Endothelial cell of umbilical vein (primary cell): ENCODE measurements around the gene FDX1.

ENCODE experiments used
- CTCF ChIP-seq, 2 donors: IDR thresholded peaks; 1 replicate in 1 of 2; 2 replicates in 1 of 2; pipeline ENCODE4 v1.5.1; 2011; ENCODE audit warnings: low read length in 2 of 2, mild to moderate bottlenecking in 2 of 2, moderate library complexity in 2 of 2, control low read depth in 1 of 2, inconsistent platforms in 1 of 2, low read depth in 1 of 2; ENCODE audit not compliant: insufficient read depth in 1 of 2; ENCODE audit errors: extremely low read depth in 1 of 2
- EZH2 ChIP-seq: IDR thresholded peaks from 2 replicates; pipeline ENCODE4 v1.6.1; 2012; ENCODE audit warnings: borderline replicate concordance, low read depth, mild to moderate bottlenecking, moderate library complexity, low read length, inconsistent platforms; ENCODE audit not compliant: severe bottlenecking
- JUN ChIP-seq: IDR thresholded peaks from 2 replicates; pipeline ENCODE4 v1.6.1; 2011; ENCODE audit warnings: borderline replicate concordance, low read depth; ENCODE audit not compliant: insufficient read length, insufficient read depth
- MYC ChIP-seq: IDR thresholded peaks from one replicate; pipeline ENCODE4 v1.6.1; 2011; ENCODE audit warnings: mild to moderate bottlenecking, low read depth, low read length
- POLR2A ChIP-seq: IDR thresholded peaks from 2 replicates; pipeline ENCODE4 v1.6.1; 2012; ENCODE audit warnings: low read depth, mild to moderate bottlenecking, control low read depth, low read length
- POLR2AphosphoS5 ChIP-seq: IDR thresholded peaks from 2 replicates; pipeline ENCODE4 v1.6.1; 2012; ENCODE audit warnings: low read depth, mild to moderate bottlenecking, control low read depth, low read length, moderate library complexity; ENCODE audit not compliant: insufficient read depth

GRCh38 chr11:110475671-110476070, 45.9 kb downstream of the FDX1 start:
- no peak for TF ChIP-seq MYC
- no peak for TF ChIP-seq CTCF (IDR thresholded peaks at IDR 0.05; ENCODE audit: extremely low read depth in 1 of 2, insufficient read depth in 1 of 2, low read depth in 1 of 2, low read length in 2 of 2)
- TF ChIP-seq POLR2A: no peak
- TF ChIP-seq EZH2: no peak
- no peak for TF ChIP-seq POLR2AphosphoS5
- TF ChIP-seq JUN: no peak
